ENCODE results near the gene MRPS14.
"Not testable (repeated sequence)": the region's sequence is repeated elsewhere in the genome, so short reads cannot be mapped to it uniquely, and the experiment has no call there.

MRPS14 gene

GRCh38 chr1:175045519-175045918 is 22.3 kb upstream of the MRPS14 start:
- Histone ChIP-seq H3K9me3 (no peaks in the 10 kb centered on the region), H3K4me1 (no peaks in the 10 kb centered on the region), H3K27ac (no peak overlapping the region), H3K36me3 (no peaks in the 10 kb centered on the region), H3K4me3 (no peak overlapping the region), H3K27me3 (peaks cover 0 to 10% of the 10 kb centered on the region in 2 donors)
- intact Hi-C loops (cut with DNase I; ENCODE audit: low total_unique reads), result no loop called here
- DNase-seq, result no peak
- no peak for TF ChIP-seq CTCF (IDR thresholded peaks at IDR 0.05)

GRCh38 chr1:175045097-175045496 is 21.9 kb upstream of the MRPS14 start:
- no peak for DNase-seq
- no peak for TF ChIP-seq CTCF (IDR thresholded peaks at IDR 0.05)
- Histone ChIP-seq H3K36me3 (no peaks in the 10 kb centered on the region), H3K27ac (no peak overlapping the region), H3K27me3 (peaks cover 0 to 10% of the 10 kb centered on the region in 2 donors), H3K4me3 (no peak overlapping the region), H3K4me1 (no peaks in the 10 kb centered on the region), H3K9me3 (no peaks in the 10 kb centered on the region)
- intact Hi-C loops (cut with DNase I; ENCODE audit: low total_unique reads), result no loop called here

- intact Hi-C loops (cut with DNase I; ENCODE audit: low total_unique reads); H3K9me3 ChIP-seq; H3K36me3 ChIP-seq; H3K27ac ChIP-seq; DNase-seq; H3K27me3 ChIP-seq; H3K4me1 ChIP-seq; H3K4me3 ChIP-seq: not testable (repeated sequence)
These were observed 21.4 kb upstream of the MRPS14 start for GRCh38 chr1:175044591-175044990.

- intact Hi-C loops (cut with DNase I; ENCODE audit: low total_unique reads), result no loop called here
- Histone ChIP-seq H3K9me3 (no peaks in the 10 kb centered on the region), H3K36me3 (no peaks in the 10 kb centered on the region), H3K27ac (no peak overlapping the region), H3K27me3 (peaks cover 0 to 8% of the 10 kb centered on the region in 2 donors), H3K4me3 (no peak overlapping the region), H3K4me1 (no peaks in the 10 kb centered on the region)
- no peak for DNase-seq
- TF ChIP-seq CTCF (IDR thresholded peaks at IDR 0.05), result no peak
These were observed 20.6 kb upstream of the MRPS14 start for GRCh38 chr1:175043824-175044223.

GRCh38 chr1:175042650-175043049 is 19.4 kb upstream of the MRPS14 start:
- Histone ChIP-seq H3K9me3 (no peaks in the 10 kb centered on the region), H3K4me3 (no peak overlapping the region), H3K27me3 (peaks cover 0 to 8% of the 10 kb centered on the region in 2 donors), H3K4me1 (no peaks in the 10 kb centered on the region), H3K27ac (no peak overlapping the region), H3K36me3 (no peaks in the 10 kb centered on the region)
- intact Hi-C loops (cut with DNase I; ENCODE audit: low total_unique reads), result no loop called here
- no peak for DNase-seq
- TF ChIP-seq CTCF (IDR thresholded peaks at IDR 0.05), result no peak

GRCh38 chr1:175040324-175040879 is 17.2 kb upstream of the MRPS14 start:
- Histone ChIP-seq H3K27ac (no peak overlapping the region), H3K9me3 (no peaks in the 10 kb centered on the region), H3K27me3 (peaks cover 0 to 8% of the 10 kb centered on the region in 2 donors), H3K4me3 (no peak overlapping the region), H3K36me3 (no peaks in the 10 kb centered on the region), H3K4me1 (no peaks in the 10 kb centered on the region)
- intact Hi-C loops (cut with DNase I; ENCODE audit: low total_unique reads), result no loop called here
- TF ChIP-seq CTCF (IDR thresholded peaks at IDR 0.05), result no peak
- DNase-seq, result no peak

All from tibial artery (tissue), 4 donors.